ENCODE results near the gene KCNH4.
A peak's percentile ranks its signal among the peaks of the same experiment; 100 is the strongest.

The KCNH4 gene

DNA sequence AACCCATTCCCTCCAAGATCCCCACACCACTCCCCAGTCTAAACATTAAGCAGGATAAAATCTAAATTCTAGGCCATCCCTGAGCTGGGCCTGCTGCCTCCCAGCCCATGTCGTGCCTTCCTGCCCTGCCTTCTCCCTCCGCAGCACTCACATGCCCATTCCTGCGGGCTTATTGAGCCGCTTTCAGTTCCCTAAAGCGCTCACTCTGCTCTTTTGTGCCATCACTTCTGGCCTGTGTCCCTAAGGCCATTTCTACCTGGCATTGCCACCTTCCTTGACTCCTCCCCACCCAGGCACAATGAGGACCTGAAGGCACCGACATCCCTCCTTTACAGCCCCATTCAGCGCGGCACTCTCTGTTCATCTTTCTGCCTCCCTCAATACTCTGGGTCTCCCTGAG, 13.1 kb downstream of the KCNH4 start:
- TF ChIP-seq, protein P1, sequence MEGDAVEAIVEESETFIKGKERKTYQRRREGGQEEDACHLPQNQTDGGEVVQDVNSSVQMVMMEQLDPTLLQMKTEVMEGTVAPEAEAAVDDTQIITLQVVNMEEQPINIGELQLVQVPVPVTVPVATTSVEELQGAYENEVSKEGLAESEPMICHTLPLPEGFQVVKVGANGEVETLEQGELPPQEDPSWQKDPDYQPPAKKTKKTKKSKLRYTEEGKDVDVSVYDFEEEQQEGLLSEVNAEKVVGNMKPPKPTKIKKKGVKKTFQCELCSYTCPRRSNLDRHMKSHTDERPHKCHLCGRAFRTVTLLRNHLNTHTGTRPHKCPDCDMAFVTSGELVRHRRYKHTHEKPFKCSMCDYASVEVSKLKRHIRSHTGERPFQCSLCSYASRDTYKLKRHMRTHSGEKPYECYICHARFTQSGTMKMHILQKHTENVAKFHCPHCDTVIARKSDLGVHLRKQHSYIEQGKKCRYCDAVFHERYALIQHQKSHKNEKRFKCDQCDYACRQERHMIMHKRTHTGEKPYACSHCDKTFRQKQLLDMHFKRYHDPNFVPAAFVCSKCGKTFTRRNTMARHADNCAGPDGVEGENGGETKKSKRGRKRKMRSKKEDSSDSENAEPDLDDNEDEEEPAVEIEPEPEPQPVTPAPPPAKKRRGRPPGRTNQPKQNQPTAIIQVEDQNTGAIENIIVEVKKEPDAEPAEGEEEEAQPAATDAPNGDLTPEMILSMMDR (IDR thresholded peaks at IDR 0.05; ENCODE audit: poor library complexity, severe bottlenecking): no peak
- ATAC-seq (ENCODE audit: low read depth) (no peak), DNase-seq (ENCODE audit: low spot score) (no peak)
- Histone ChIP-seq H3K4me3 (ENCODE audit: severe bottlenecking) (no peak overlapping the region), H3K27ac (ENCODE audit: poor library complexity, severe bottlenecking) (no peak overlapping the region), H3K9me3 (ENCODE audit: severe bottlenecking) (no peaks in the 10 kb centered on the region), H3K27me3 (ENCODE audit: insufficient read depth, poor library complexity, severe bottlenecking) (no peaks in the 10 kb centered on the region), H3K36me3 (ENCODE audit: low read depth) (no peaks in the 10 kb centered on the region), H3K4me1 (ENCODE audit: insufficient read depth, poor library complexity, severe bottlenecking) (no peaks in the 10 kb centered on the region)

DNA sequence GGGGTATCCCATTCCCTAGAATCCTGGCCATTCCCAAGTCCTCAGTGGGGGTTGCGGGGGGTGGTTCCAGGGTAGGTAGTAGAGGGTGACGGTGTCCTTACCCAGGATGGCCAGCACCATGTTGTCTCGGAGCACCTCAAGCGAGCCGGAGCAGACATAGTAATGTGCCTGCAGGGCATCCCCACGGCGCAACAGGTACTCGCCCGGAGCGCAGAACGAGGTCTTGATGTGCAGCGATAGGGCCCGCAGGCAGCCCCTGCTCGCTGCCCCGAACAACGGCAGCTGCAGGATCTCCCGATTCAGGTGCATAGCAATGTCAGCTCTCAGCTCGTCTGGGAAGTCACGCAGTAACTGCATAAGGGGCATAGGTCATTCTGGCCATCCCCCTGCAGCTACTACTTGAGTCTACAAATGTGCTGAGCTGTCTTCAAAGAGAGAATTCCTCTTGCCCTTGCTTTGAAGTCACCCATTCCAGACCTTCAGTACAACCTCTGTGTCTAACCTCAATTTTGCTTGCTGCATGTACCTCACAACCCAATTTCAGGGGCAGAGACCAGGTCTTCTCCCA, 14.7 kb downstream of the KCNH4 start:
- TF ChIP-seq, protein P1 (IDR thresholded peaks at IDR 0.05; ENCODE audit: poor library complexity, severe bottlenecking): no peak
- H3K4me1 ChIP-seq (ENCODE audit: insufficient read depth, poor library complexity, severe bottlenecking): no peaks in the 10 kb centered on the region
- no peak overlapping the region for H3K27ac ChIP-seq (ENCODE audit: poor library complexity, severe bottlenecking)
- DNase-seq (ENCODE audit: low spot score): no peak
- H3K9me3 ChIP-seq (ENCODE audit: severe bottlenecking): no peaks in the 10 kb centered on the region
- no peak overlapping the region for H3K4me3 ChIP-seq (ENCODE audit: severe bottlenecking)
- H3K36me3 ChIP-seq (ENCODE audit: low read depth): no peaks in the 10 kb centered on the region
- H3K27me3 ChIP-seq (ENCODE audit: insufficient read depth, poor library complexity, severe bottlenecking): no peaks in the 10 kb centered on the region
- no peak for ATAC-seq (ENCODE audit: low read depth)

DNA sequence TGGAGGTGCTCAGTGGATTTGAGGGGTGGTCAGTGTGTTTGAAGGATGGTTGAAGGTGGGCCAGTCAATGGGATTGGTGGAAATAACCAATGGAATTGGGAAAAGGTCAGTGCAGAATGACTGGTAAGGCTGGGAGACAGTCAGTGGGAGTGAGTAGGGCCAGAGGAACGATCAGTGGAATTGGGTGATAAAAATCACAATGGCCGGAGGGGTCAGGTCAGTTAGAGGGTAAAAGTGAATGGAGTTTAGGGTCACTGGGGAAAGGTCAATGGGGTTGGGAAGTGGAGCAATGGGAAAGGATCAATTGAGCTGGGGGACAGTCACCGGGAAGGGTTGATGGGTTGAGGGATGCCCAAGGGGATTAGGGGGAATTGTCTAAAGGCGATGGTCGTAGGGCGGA, 15.2 kb downstream of the KCNH4 start:
- no peaks in the 10 kb centered on the region for H3K27me3 ChIP-seq (ENCODE audit: insufficient read depth, poor library complexity, severe bottlenecking)
- TF ChIP-seq, protein P1 (IDR thresholded peaks at IDR 0.05; ENCODE audit: poor library complexity, severe bottlenecking): no peak
- no peak overlapping the region for H3K4me3 ChIP-seq (ENCODE audit: severe bottlenecking)
- H3K4me1 ChIP-seq (ENCODE audit: insufficient read depth, poor library complexity, severe bottlenecking): no peaks in the 10 kb centered on the region
- no peak for ATAC-seq (ENCODE audit: low read depth)
- no peak for DNase-seq (ENCODE audit: low spot score)
- no peak overlapping the region for H3K27ac ChIP-seq (ENCODE audit: poor library complexity, severe bottlenecking)
- no peaks in the 10 kb centered on the region for H3K36me3 ChIP-seq (ENCODE audit: low read depth)
- no peaks in the 10 kb centered on the region for H3K9me3 ChIP-seq (ENCODE audit: severe bottlenecking)

DNA sequence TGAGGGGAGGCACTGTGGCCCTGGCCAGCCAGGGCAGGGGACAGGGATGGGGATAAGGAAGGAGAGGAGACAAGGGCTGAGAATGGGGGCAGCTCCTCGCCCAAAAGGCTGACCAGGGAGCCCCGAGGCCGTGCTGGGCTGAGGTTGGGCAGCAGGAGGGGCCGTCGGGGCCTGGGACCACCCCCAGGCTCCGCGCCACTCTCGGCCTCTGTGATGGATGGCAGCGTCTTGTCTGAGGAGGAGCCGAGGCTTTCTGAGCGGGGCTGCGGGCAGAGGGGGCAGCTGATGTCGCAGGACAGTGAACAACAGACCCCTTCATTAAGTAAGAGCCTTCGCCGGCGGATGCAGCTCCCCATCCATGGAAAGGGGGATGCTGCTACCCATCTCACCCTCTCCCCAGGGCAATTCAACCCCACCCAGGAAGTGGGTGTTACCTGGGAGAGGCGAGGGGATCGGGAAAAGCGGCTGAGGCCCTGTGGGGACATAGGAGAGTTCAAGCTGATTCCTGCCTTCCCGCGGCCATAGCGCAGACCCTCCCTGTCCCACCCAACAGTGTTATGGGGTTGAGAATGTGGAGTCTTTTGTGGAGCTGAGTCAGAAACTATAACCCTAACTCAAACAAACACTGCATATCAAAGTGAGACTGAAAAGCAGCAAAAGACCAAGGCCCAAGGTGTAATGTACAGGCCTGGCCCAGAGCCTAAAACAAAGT, 17.1 kb downstream of the KCNH4 start:
- no peaks in the 10 kb centered on the region for H3K27me3 ChIP-seq (ENCODE audit: insufficient read depth, poor library complexity, severe bottlenecking)
- no peaks in the 10 kb centered on the region for H3K4me1 ChIP-seq (ENCODE audit: insufficient read depth, poor library complexity, severe bottlenecking)
- no peak overlapping the region for H3K27ac ChIP-seq (ENCODE audit: poor library complexity, severe bottlenecking)
- no peak overlapping the region for H3K4me3 ChIP-seq (ENCODE audit: severe bottlenecking)
- no peaks in the 10 kb centered on the region for H3K9me3 ChIP-seq (ENCODE audit: severe bottlenecking)
- ATAC-seq (ENCODE audit: low read depth) (no peak), DNase-seq (ENCODE audit: low spot score) (no peak)
- no peaks in the 10 kb centered on the region for H3K36me3 ChIP-seq (ENCODE audit: low read depth)
- TF ChIP-seq, protein P1 (IDR thresholded peaks at IDR 0.05; ENCODE audit: poor library complexity, severe bottlenecking): no peak

DNA sequence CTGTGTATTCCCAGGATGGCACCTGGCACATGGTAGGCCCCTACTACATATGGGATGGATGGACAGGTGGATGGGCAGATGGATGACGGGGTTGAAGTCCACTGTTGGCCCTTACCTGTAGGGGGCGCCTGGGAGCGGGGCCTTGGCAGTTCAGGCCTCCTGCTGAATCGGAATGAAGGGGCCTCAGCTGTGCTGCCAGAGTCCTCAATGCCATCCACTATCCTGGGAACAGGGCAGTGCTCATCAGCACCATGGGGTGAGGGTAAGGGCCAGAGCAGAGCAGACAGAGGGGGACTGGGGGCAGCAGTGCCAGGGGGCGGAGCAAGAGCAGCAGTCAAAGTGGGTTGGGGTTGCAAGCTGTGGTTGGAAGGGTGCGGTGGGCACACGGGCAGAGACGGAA, 17.8 kb downstream of the KCNH4 start:
- TF ChIP-seq, protein P1 (IDR thresholded peaks at IDR 0.05; ENCODE audit: poor library complexity, severe bottlenecking): peak; percentile 22
- H3K27me3 ChIP-seq (ENCODE audit: insufficient read depth, poor library complexity, severe bottlenecking): no peaks in the 10 kb centered on the region
- no peaks in the 10 kb centered on the region for H3K36me3 ChIP-seq (ENCODE audit: low read depth)
- no peak overlapping the region for H3K4me3 ChIP-seq (ENCODE audit: severe bottlenecking)
- H3K9me3 ChIP-seq (ENCODE audit: severe bottlenecking): no peaks in the 10 kb centered on the region
- no peak for ATAC-seq (ENCODE audit: low read depth)
- H3K4me1 ChIP-seq (ENCODE audit: insufficient read depth, poor library complexity, severe bottlenecking): no peaks in the 10 kb centered on the region
- no peak for DNase-seq (ENCODE audit: low spot score)
- no peak overlapping the region for H3K27ac ChIP-seq (ENCODE audit: poor library complexity, severe bottlenecking)
